HG03575 (cell line): ENCODE data around the gene COG7.
"Not testable (repeated sequence)": the region's sequence is repeated elsewhere in the genome, so short reads cannot be mapped to it uniquely, and the experiment has no call there.

Source experiments
- ATAC-seq: cut with Tn5 transposase; IDR thresholded peaks from one replicate; pipeline ENCODE4 v1.9.1; 2021; ENCODE audit not compliant: unreplicated experiment, insufficient number of reproducible peaks, low FRiP score; ENCODE audit errors: extremely low read depth

Gene COG7

DNA sequence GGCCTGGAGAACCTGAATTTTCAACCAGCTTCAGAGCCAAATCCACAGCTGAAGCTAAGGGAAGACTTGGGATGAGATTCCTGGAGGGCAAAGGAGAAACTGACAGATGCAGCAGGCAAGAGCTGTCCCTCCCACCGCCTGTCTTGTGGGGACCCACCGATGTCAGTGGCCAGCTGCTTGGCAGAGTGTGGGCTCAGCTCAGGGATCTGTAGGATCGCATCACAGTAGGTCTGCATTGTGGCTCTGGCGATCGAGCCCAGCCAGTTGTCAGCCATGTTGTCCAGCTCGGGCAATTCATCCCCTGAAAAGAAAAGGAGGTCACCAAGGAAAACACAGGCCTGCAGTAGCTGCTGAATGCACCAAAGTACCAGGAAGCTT lies 60.8 kb downstream of the COG7 start:
- ATAC-seq, result no peak

- ATAC-seq, result no peak
Measured at GRCh38 chr16:23391381-23392222, 61.4 kb downstream of the COG7 start.

DNA sequence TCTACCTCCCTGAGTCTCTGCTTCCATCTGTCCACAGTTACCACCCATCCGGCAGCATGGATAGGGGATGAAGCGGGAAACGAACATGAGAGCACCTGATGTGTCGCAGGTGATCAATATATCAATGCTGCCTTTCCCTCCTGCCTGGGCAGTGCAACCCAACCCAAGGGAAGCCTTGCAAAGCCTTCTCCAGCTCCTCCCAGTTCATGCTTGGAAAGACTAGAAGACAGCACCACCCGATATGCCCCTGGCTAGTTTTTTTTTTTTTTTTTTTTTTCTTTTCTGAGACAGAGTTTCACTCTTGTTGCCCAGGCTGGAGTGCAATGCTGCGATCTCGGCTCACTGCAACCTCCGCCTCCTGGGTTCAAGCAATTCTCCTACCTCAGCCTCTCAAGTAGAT lies 63.1 kb downstream of the COG7 start:
- not testable (repeated sequence) for ATAC-seq

GRCh38 chr16:23389201-23389600 lies 63.8 kb downstream of the COG7 start:
- no peak for ATAC-seq

DNA sequence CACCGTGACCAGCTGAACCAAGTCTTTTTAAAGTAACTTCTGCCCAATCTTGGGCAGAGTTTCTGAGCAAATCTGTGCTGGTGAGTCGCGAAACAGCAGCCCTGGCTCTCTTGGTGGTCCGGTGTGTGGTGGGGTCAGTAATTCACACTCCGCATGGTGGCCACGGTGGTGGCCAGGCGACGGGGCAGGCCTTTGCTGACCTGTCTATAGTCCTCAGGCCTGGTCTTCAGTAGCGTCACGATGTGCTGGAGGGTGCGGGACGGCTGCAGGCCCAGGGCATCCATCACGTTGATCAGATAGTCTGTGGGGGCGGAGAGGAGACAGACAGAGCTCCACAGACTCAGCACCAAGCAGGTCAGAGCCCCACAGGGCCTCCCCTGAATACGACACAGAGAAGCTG lies 64.2 kb downstream of the COG7 start:
- ATAC-seq, result no peak

GRCh38 chr16:23387666-23388065 lies 65.3 kb downstream of the COG7 start:
- ATAC-seq, result no peak

GRCh38 chr16:23385441-23385840 lies 67.5 kb downstream of the COG7 start:
- no peak for ATAC-seq

- no peak for ATAC-seq
Measured at GRCh38 chr16:23384878-23385277, 68.1 kb downstream of the COG7 start.

DNA sequence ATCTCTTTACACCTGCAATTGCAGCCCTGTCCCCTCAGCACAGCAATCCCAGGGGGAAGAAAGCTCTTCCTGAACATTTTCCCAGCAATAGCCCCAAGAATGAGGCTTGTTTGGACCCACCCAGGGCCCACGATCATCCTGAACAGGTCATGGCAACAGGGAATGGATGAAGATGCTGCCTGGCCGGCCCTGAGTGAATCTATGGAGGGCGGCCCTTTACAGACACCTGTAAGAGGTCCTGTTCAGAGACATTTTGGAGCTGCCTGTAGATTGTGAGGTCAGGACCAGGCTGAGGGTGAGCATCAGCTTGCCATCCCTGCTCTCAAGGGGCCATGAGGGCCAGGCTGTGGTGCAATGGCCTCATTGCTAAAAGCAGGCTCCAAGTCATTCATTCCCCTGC lies 69.1 kb downstream of the COG7 start:
- ATAC-seq, result no peak

DNA sequence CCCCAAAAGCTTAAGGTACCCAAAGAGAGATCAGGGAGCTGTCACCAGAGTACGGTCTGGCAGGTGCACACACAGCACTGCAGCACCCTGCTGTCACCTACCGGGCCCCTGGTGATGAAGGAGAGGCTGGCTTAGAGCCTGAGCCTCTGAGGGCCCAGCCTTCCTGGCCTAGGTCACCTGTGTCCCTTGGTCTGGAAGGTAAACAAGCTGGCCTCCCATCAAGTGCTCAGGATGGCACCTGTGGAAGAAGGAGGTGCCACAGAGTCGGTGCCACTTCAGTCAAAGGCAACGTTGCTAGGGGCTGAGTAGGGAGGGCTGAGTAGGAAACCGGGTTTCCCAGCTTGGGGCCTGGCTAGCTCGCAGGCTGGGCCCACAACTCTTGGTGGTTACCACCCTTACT lies 70.7 kb downstream of the COG7 start:
- no peak for ATAC-seq

DNA sequence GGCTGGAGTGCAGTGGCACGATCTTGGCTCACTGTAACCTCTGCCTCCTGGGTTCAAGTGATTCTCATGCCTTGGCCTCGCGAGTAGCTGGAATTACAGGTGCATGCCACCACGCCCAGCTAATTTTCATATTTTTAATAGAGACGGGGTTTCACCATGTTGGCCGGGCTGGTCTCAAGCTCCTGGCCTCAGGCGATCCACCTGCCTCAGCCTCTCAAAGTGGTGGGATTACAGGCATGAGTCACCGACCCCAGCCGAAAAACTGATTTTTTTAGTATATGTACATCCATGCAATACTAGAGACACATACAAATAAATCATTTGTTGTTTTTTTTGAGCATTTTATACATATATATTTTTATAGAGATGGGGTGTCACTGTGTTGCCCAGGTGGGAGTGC lies 71.3 kb downstream of the COG7 start:
- not testable (repeated sequence) for ATAC-seq

DNA sequence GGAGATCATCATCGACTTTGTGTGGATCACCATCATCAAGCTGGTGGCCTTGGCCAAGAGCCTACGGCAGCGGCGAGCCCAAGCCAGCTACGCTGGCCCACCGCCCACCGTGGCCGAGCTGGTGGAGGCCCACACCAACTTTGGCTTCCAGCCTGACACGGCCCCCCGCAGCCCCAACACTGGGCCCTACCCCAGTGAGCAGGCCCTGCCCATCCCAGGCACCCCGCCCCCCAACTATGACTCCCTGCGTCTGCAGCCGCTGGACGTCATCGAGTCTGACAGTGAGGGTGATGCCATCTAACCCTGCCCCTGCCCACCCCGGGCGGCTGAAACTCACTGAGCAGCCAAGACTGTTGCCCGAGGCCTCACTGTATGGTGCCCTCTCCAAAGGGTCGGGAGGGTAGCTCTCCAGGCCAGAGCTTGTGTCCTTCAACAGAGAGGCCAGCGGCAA lies 72.5 kb downstream of the COG7 start:
- ATAC-seq, result no peak

DNA sequence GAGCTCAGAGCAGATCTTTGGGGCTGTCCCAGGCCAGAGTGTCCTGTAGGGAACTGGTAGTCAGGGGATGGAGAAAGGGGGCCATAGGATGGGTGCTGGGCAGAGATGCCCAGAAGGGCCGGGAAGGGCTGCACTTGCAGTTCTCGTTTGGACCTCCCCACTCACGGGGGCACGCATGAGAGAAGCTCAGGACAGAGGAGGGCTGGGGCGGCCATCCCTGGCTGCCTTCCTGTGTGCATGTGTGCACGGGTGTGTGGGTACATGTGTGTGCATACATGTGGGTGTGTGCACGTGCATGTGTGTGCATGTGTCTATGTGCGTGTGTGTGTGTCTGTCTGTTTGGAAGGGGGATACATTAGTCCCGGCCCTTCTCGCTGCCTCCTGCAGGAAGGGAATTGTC lies 73.3 kb downstream of the COG7 start:
- ATAC-seq, result no peak

GRCh38 chr16:23378921-23379320 lies 74.1 kb downstream of the COG7 start:
- ATAC-seq, result no peak

GRCh38 chr16:23378256-23378655 lies 74.7 kb downstream of the COG7 start:
- ATAC-seq, result no peak

- no peak for ATAC-seq
Measured at GRCh38 chr16:23377071-23377931, 75.7 kb downstream of the COG7 start.

- ATAC-seq, result no peak
Measured at GRCh38 chr16:23375643-23376042, 77.3 kb downstream of the COG7 start.

GRCh38 chr16:23374721-23375510 lies 78.1 kb downstream of the COG7 start:
- no peak for ATAC-seq

- no peak for ATAC-seq
Measured at GRCh38 chr16:23373436-23374219, 79.4 kb downstream of the COG7 start.
